ENCODE data around the gene RPRD1B.

Gene RPRD1B

GRCh38 chr20:38117205-38117604 lies 83.7 kb downstream of the RPRD1B start:
- no peak for TF ChIP-seq MYC (IDR thresholded peaks at IDR 0.05; ENCODE audit: low read depth, low read length)
- H3K4me3 ChIP-seq (ENCODE audit: low read depth, low read length): no peak overlapping the region
- DNase-seq (ENCODE audit: low read depth): no peak

- TF ChIP-seq POLR2A (IDR thresholded peaks at IDR 0.05; ENCODE audit: extremely low read depth, insufficient read length): no peak
- TF ChIP-seq MAX (IDR thresholded peaks at IDR 0.05; ENCODE audit: low read depth, low read length): no peak
- TF ChIP-seq CTCF (IDR thresholded peaks at IDR 0.05; ENCODE audit: low read depth, low read length): no peak
- TF ChIP-seq MYC (IDR thresholded peaks at IDR 0.05; ENCODE audit: low read depth, low read length): no peak
- no peak for DNase-seq (ENCODE audit: low read depth)
- no peak overlapping the region for H3K4me3 ChIP-seq (ENCODE audit: low read depth, low read length)
Measured at GRCh38 chr20:38117635-38118034, 84.1 kb downstream of the RPRD1B start.

GRCh38 chr20:38119446-38119845 lies 85.9 kb downstream of the RPRD1B start:
- H3K4me3 ChIP-seq (ENCODE audit: low read depth, low read length): no peak overlapping the region
- TF ChIP-seq MYC (IDR thresholded peaks at IDR 0.05; ENCODE audit: low read depth, low read length): no peak
- TF ChIP-seq MAX (IDR thresholded peaks at IDR 0.05; ENCODE audit: low read depth, low read length): no peak
- TF ChIP-seq POLR2A (IDR thresholded peaks at IDR 0.05; ENCODE audit: extremely low read depth, insufficient read length): no peak
- TF ChIP-seq CTCF (IDR thresholded peaks at IDR 0.05; ENCODE audit: low read depth, low read length): no peak
- DNase-seq (ENCODE audit: low read depth): no peak

- no peak overlapping the region for H3K4me3 ChIP-seq (ENCODE audit: low read depth, low read length)
- TF ChIP-seq POLR2A (IDR thresholded peaks at IDR 0.05; ENCODE audit: extremely low read depth, insufficient read length) (no peak), MAX (IDR thresholded peaks at IDR 0.05; ENCODE audit: low read depth, low read length) (no peak), MYC (IDR thresholded peaks at IDR 0.05; ENCODE audit: low read depth, low read length) (no peak), CTCF (IDR thresholded peaks at IDR 0.05; ENCODE audit: low read depth, low read length) (no peak)
- no peak for DNase-seq (ENCODE audit: low read depth)
Measured at GRCh38 chr20:38120625-38120988, 87.1 kb downstream of the RPRD1B start.

GRCh38 chr20:38121741-38122140 lies 88.2 kb downstream of the RPRD1B start:
- H3K4me3 ChIP-seq (ENCODE audit: low read depth, low read length): no peak overlapping the region
- TF ChIP-seq POLR2A (IDR thresholded peaks at IDR 0.05; ENCODE audit: extremely low read depth, insufficient read length) (no peak), CTCF (IDR thresholded peaks at IDR 0.05; ENCODE audit: low read depth, low read length) (no peak)
- no peak for DNase-seq (ENCODE audit: low read depth)

- TF ChIP-seq MYC (IDR thresholded peaks at IDR 0.05; ENCODE audit: low read depth, low read length) (no peak), CTCF (IDR thresholded peaks at IDR 0.05; ENCODE audit: low read depth, low read length) (no peak), POLR2A (IDR thresholded peaks at IDR 0.05; ENCODE audit: extremely low read depth, insufficient read length) (no peak), MAX (IDR thresholded peaks at IDR 0.05; ENCODE audit: low read depth, low read length) (no peak)
- H3K4me3 ChIP-seq (ENCODE audit: low read depth, low read length): no peak overlapping the region
- no peak for DNase-seq (ENCODE audit: low read depth)
Measured at GRCh38 chr20:38123021-38123587, 89.6 kb downstream of the RPRD1B start.
